Smooth muscle cell (in vitro differentiated cells): ENCODE measurements around the gene RBM47. TPM values are rescaled to one million over a fixed set of nuclear protein-coding genes. Genes with fewer than 3 reads are reported as not detected.

ENCODE experiments used
- DNase-seq: peaks from one replicate; lab custom pipeline; 2025; ENCODE audit not compliant: unreplicated experiment; lab: John Stamatoyannopoulos, UW
- H2AFZ ChIP-seq: fragments of 200-600 bp; sonication (generic); 2 replicates; pipeline ENCODE4 v1.6.0; 2016; ENCODE audit warnings: antibody characterized with exemption, low read depth, mild to moderate bottlenecking
- H3F3A ChIP-seq: fragments of 200-600 bp; sonication (generic); 2 replicates; pipeline ENCODE4 v1.6.0; 2017; ENCODE audit warnings: antibody characterized with exemption, low read depth
- H3K27ac ChIP-seq: fragments of 200-600 bp; sonication (generic); 2 replicates; pipeline ENCODE4 v1.5.1; 2016; ENCODE audit warnings: low read depth, mild to moderate bottlenecking
- H3K27me3 ChIP-seq: fragments of 200-600 bp; sonication (generic); 2 replicates; pipeline ENCODE4 v1.6.1; 2016; ENCODE audit warnings: low read depth, mild to moderate bottlenecking
- H3K36me3 ChIP-seq: fragments of 200-600 bp; sonication (generic); 2 replicates; pipeline ENCODE4 v1.5.1; 2016; ENCODE audit warnings: low read depth
- H3K4me1 ChIP-seq: fragments of 200-600 bp; sonication (generic); 2 replicates; pipeline ENCODE4 v1.5.1; 2016; ENCODE audit warnings: low read depth
- H3K4me2 ChIP-seq: fragments of 200-600 bp; sonication (generic); 2 replicates; pipeline ENCODE4 v1.6.0; 2016; ENCODE audit warnings: mild to moderate bottlenecking
- H3K4me3 ChIP-seq: fragments of 200-600 bp; sonication (generic); 2 replicates; pipeline ENCODE4 v1.5.1; 2016; ENCODE audit warnings: mild to moderate bottlenecking
- H3K79me2 ChIP-seq: fragments of 200-600 bp; sonication (generic); 2 replicates; pipeline ENCODE4 v1.6.0; 2016; ENCODE audit warnings: low read depth, mild to moderate bottlenecking
- H3K9ac ChIP-seq: fragments of 200-600 bp; sonication (generic); 2 replicates; pipeline ENCODE4 v1.6.0; 2016; ENCODE audit warnings: low read depth
- H3K9me3 ChIP-seq: fragments of 200-600 bp; sonication (generic); replicated peaks from 2 replicates; pipeline ENCODE4 v1.5.1; 2016; ENCODE audit warnings: low read depth
- H4K20me1 ChIP-seq: fragments of 200-600 bp; sonication (generic); 2 replicates; pipeline ENCODE4 v1.6.0; 2016; ENCODE audit warnings: low read depth
- CTCF ChIP-seq: fragments of 200-600 bp; sonication (generic); IDR thresholded peaks from 2 replicates; pipeline ENCODE4 v1.5.1; 2017; ENCODE audit warnings: borderline replicate concordance, mild to moderate bottlenecking, antibody characterized with exemption; ENCODE audit not compliant: insufficient read depth, poor library complexity, severe bottlenecking
- WGBS: methylation state at CpG from one replicate; pipeline ENCODE4 v1.1.7; 2016; ENCODE audit warnings: low lambda C conversion rate; 5-methylcytosine and 5-hydroxymethylcytosine counted together
- polyA plus RNA-seq: library from polyadenylated mRNA; unstranded; fragments of >200 nt; fragmentation: Nextera tagmentation; extraction: Ambion mirVana; gene quantifications from 2 replicates; pipeline ENCODE4 v1.2.1, GENCODE V29; 2016
- total RNA-seq: library from RNA; depleted of rRNA; stranded (reverse); fragments of >200 nt; gene quantifications from 2 replicates; pipeline ENCODE4 v1.2.3, GENCODE V29; 2014

RBM47 gene
- total and polyA plus RNA-seq, 2 experiments from 2014 or later, result 3.4 to 5.5 TPM

GRCh38 chr4:40579983-40580382 lies 49.7 kb downstream of the RBM47 start:
- Histone ChIP-seq H3F3A (peaks cover 12% of the 10 kb centered on the region), H2AFZ (peak overlapping the region; percentile 56), H3K27me3 (no peaks in the 10 kb centered on the region), H3K36me3 (no peaks in the 10 kb centered on the region), H3K9me3 (no peaks in the 10 kb centered on the region), H3K79me2 (no peaks in the 10 kb centered on the region), H3K27ac (peak overlapping the region; percentile 76), H3K9ac (no peak overlapping the region), H4K20me1 (no peaks in the 10 kb centered on the region), H3K4me2 (no peak overlapping the region), H3K4me3 (no peak overlapping the region), H3K4me1 (peaks cover 11% of the 10 kb centered on the region)
- WGBS, result 33% methylated on average over 3 of the region's 3 CpGs
- no peak for TF ChIP-seq CTCF
- DNase-seq, result no peak

GRCh38 chr4:40577588-40578253 lies 51.9 kb downstream of the RBM47 start:
- no peaks in the 10 kb centered on the region for H3K27me3 ChIP-seq
- peaks cover 9% of the 10 kb centered on the region for H3K4me1 ChIP-seq
- H3K36me3 ChIP-seq, result no peaks in the 10 kb centered on the region
- H3K79me2 ChIP-seq, result no peaks in the 10 kb centered on the region
- H3F3A ChIP-seq, result peaks cover 12% of the 10 kb centered on the region
- no peaks in the 10 kb centered on the region for H4K20me1 ChIP-seq
- peak overlapping the region; percentile 96 for H3K27ac ChIP-seq
- H3K9ac ChIP-seq, result peak overlapping the region; percentile 67
- peak overlapping the region; percentile 56 for H3K4me2 ChIP-seq
- peak overlapping the region; percentile 21 for H3K4me3 ChIP-seq
- DNase-seq, result no peak
- no peak overlapping the region for H2AFZ ChIP-seq
- no peak for TF ChIP-seq CTCF
- H3K9me3 ChIP-seq, result no peaks in the 10 kb centered on the region
- 36% methylated on average over 5 of the region's 5 CpGs for WGBS

- no peaks in the 10 kb centered on the region for H3K9me3 ChIP-seq
- peak overlapping the region; percentile 67 for H3K9ac ChIP-seq
- H3K27me3 ChIP-seq, result no peaks in the 10 kb centered on the region
- no peak for TF ChIP-seq CTCF
- no peak overlapping the region for H2AFZ ChIP-seq
- H3K27ac ChIP-seq, result peak overlapping the region; percentile 96
- no peaks in the 10 kb centered on the region for H4K20me1 ChIP-seq
- H3K4me3 ChIP-seq, result peak overlapping the region; percentile 21
- DNase-seq, result peak; percentile 36
- peaks cover 9% of the 10 kb centered on the region for H3K4me1 ChIP-seq
- H3K36me3 ChIP-seq, result no peaks in the 10 kb centered on the region
- no peaks in the 10 kb centered on the region for H3K79me2 ChIP-seq
- peaks cover 12% of the 10 kb centered on the region for H3F3A ChIP-seq
- H3K4me2 ChIP-seq, result peak overlapping the region; percentile 56
- WGBS, result 8% methylated on average over 7 of the region's 7 CpGs
Observed at GRCh38 chr4:40576651-40577480, 52.8 kb downstream of the RBM47 start.
